ENCODE measurements around the gene SLC1A7. TPM values are rescaled to one million over a fixed set of nuclear protein-coding genes. Genes with fewer than 3 reads are reported as not detected.

Gene SLC1A7
- total RNA-seq, 1 experiment from 2014 or later = not detected

- CTCF ChIA-PET = no interaction called here
- H3K9me3 ChIP-seq (ENCODE audit: control insufficient read depth in 1 of 2, insufficient read depth in 1 of 2, low read depth in 1 of 2, low read length in 2 of 2) = no peaks in the 10 kb centered on the region
- H3K79me2 ChIP-seq (ENCODE audit: insufficient read depth, low read length) = no peaks in the 10 kb centered on the region
- RAD21 ChIA-PET (ENCODE audit: low non-redundant PET in 1 of 2, low total read pairs in 2 of 2, uncharacterized antibody in 2 of 2, unreplicated experiment in 2 of 2) = no interaction called here
- H3K36me3 ChIP-seq (ENCODE audit: control insufficient read depth in 1 of 2, insufficient read depth in 2 of 2, low read length in 2 of 2) = no peaks in the 10 kb centered on the region
- no peaks in the 10 kb centered on the region for H4K20me1 ChIP-seq (ENCODE audit: insufficient read depth)
- no peak overlapping the region for H3K4me2 ChIP-seq (ENCODE audit: low read length)
- no peak overlapping the region for H2AFZ ChIP-seq (ENCODE audit: low read depth, low read length, poor library complexity, severe bottlenecking)
- H3K9me2 ChIP-seq (ENCODE audit: insufficient read depth) = no peaks in the 10 kb centered on the region
- ATAC-seq (no peak), DNase-seq (ENCODE audit: low read depth, low spot score) (no peak)
- H3K4me3 ChIP-seq (replicated peaks in 1 of 2; ENCODE audit: low read depth in 1 of 2, low read length in 2 of 2) = no peak overlapping the region
- H3K9ac ChIP-seq (ENCODE audit: low read length) = no peak overlapping the region
- no peaks in the 10 kb centered on the region for H3K27me3 ChIP-seq (ENCODE audit: insufficient read depth, low read length)
- intact Hi-C loops (cut with micrococcal nuclease) = no loop called here
- POLR2A ChIA-PET = no interaction called here
- no peak overlapping the region for H3K27ac ChIP-seq (ENCODE audit: low read depth, low read length)
- BruUV-seq (replicated peaks) = no TSS peak
- H3K4me1 ChIP-seq (ENCODE audit: control insufficient read depth in 1 of 2, insufficient read depth in 2 of 2, low read length in 2 of 2) = no peaks in the 10 kb centered on the region
- no peak for TF ChIP-seq SRF (IDR thresholded peaks at IDR 0.05; ENCODE audit: low read depth)
- TF ChIP-seq REST (IDR thresholded peaks at IDR 0.05; ENCODE audit: low read depth) = no peak
- no peak for TF ChIP-seq CEBPB (IDR thresholded peaks at IDR 0.05; ENCODE audit: low read depth)
- no peak for TF ChIP-seq SIN3A (IDR thresholded peaks at IDR 0.05; ENCODE audit: low read depth)
These were observed 19.5 kb downstream of the SLC1A7 start for GRCh38 chr1:53122961-53123413.

- H3K4me3 ChIP-seq (replicated peaks in 1 of 2; ENCODE audit: low read depth in 1 of 2, low read length in 2 of 2) = no peak overlapping the region
- no TSS peak for BruUV-seq (replicated peaks)
- H4K20me1 ChIP-seq (ENCODE audit: insufficient read depth) = no peaks in the 10 kb centered on the region
- intact Hi-C loops (cut with micrococcal nuclease) = no loop called here
- no peaks in the 10 kb centered on the region for H3K9me2 ChIP-seq (ENCODE audit: insufficient read depth)
- POLR2A ChIA-PET = no interaction called here
- no peaks in the 10 kb centered on the region for H3K4me1 ChIP-seq (ENCODE audit: control insufficient read depth in 1 of 2, insufficient read depth in 2 of 2, low read length in 2 of 2)
- RAD21 ChIA-PET (ENCODE audit: low non-redundant PET in 1 of 2, low total read pairs in 2 of 2, uncharacterized antibody in 2 of 2, unreplicated experiment in 2 of 2) = no interaction called here
- CTCF ChIA-PET = no interaction called here
- H3K9ac ChIP-seq (ENCODE audit: low read length) = no peak overlapping the region
- no peak overlapping the region for H2AFZ ChIP-seq (ENCODE audit: low read depth, low read length, poor library complexity, severe bottlenecking)
- no peak overlapping the region for H3K4me2 ChIP-seq (ENCODE audit: low read length)
- DNase-seq (ENCODE audit: low read depth, low spot score) = no peak
- H3K79me2 ChIP-seq (ENCODE audit: insufficient read depth, low read length) = no peaks in the 10 kb centered on the region
- no peak overlapping the region for H3K27ac ChIP-seq (ENCODE audit: low read depth, low read length)
- H3K36me3 ChIP-seq (ENCODE audit: control insufficient read depth in 1 of 2, insufficient read depth in 2 of 2, low read length in 2 of 2) = no peaks in the 10 kb centered on the region
- no peaks in the 10 kb centered on the region for H3K9me3 ChIP-seq (ENCODE audit: control insufficient read depth in 1 of 2, insufficient read depth in 1 of 2, low read depth in 1 of 2, low read length in 2 of 2)
- ATAC-seq = no peak
- H3K27me3 ChIP-seq (ENCODE audit: insufficient read depth, low read length) = no peaks in the 10 kb centered on the region
- no peak for TF ChIP-seq ATF3 (IDR thresholded peaks at IDR 0.05)
- TF ChIP-seq YY1 (IDR thresholded peaks at IDR 0.05; ENCODE audit: extremely low read depth, insufficient replicate concordance, low read depth, low read length) = no peak
- TF ChIP-seq EGR1 (IDR thresholded peaks at IDR 0.05; ENCODE audit: low read depth) = no peak
- no peak for TF ChIP-seq SRF (IDR thresholded peaks at IDR 0.05; ENCODE audit: low read depth)
- TF ChIP-seq JUND (IDR thresholded peaks at IDR 0.05) = no peak
- TF ChIP-seq CEBPB (IDR thresholded peaks at IDR 0.05; ENCODE audit: low read depth) = no peak
- no peak for TF ChIP-seq SIN3A (IDR thresholded peaks at IDR 0.05; ENCODE audit: low read depth)
- TF ChIP-seq ZBTB33 (IDR thresholded peaks at IDR 0.05; ENCODE audit: extremely low read depth, insufficient replicate concordance, low read length) = no peak
- no peak for TF ChIP-seq FOSL1 (IDR thresholded peaks at IDR 0.05; ENCODE audit: low read depth)
- no peak for TF ChIP-seq EZH2phosphoT487 (IDR thresholded peaks at IDR 0.05; ENCODE audit: borderline replicate concordance)
- TF ChIP-seq MAX (IDR thresholded peaks at IDR 0.05) = no peak
- TF ChIP-seq ZNF274 (IDR thresholded peaks at IDR 0.05; ENCODE audit: low read depth, low read length) = no peak
- no peak for TF ChIP-seq ELF1 (IDR thresholded peaks at IDR 0.05; ENCODE audit: borderline replicate concordance, low read depth)
These were observed 20.1 kb downstream of the SLC1A7 start for GRCh38 chr1:53122201-53122885.

Measured in HCT116 (cell line).